ENCODE data around the gene PWP2.
"Not testable (repeated sequence)": the region's sequence is repeated elsewhere in the genome, so short reads cannot be mapped to it uniquely, and the experiment has no call there.

The PWP2 gene

DNA sequence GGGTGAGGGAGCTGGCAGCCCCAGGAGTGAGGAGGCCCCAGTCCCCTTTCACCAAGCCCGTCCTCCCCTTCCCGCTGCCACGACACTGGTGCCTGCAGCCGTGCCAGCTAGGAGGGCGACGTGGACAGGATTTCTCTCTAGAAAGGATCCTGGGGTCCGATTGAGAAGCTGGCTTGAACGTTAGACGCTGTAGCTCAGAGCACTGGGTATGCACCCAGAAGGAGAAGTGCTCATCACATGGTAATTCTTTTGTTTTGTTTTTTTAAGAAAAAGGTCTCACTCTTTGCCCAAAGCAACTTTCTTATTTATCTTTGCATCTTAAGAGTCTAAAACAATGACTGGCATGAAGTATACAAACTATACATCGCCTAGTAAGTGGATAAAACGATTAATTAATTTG lies 60.3 kb downstream of the PWP2 start:
- FAIRE-seq = not testable (repeated sequence)

DNA sequence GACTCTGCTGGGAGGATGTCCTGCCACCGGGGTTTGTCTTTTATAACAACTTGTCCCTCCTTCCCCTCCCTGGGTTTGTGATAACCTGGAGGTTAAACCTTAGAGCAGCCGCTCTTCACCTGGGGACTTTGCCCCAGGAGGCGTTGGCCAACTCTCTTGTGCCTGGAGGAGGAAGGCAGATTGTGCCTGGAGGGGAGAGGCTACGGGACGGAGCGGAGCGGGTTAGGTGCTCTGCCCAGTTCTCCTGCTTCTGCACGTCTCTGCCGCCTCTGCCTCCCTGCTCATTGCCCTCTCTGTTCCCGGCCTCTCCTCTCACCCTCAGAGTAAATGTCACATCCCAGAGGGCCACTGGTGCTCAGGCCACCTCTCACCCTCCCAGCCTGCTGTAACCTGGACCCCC lies 63.1 kb downstream of the PWP2 start:
- FAIRE-seq = not testable (repeated sequence)

DNA sequence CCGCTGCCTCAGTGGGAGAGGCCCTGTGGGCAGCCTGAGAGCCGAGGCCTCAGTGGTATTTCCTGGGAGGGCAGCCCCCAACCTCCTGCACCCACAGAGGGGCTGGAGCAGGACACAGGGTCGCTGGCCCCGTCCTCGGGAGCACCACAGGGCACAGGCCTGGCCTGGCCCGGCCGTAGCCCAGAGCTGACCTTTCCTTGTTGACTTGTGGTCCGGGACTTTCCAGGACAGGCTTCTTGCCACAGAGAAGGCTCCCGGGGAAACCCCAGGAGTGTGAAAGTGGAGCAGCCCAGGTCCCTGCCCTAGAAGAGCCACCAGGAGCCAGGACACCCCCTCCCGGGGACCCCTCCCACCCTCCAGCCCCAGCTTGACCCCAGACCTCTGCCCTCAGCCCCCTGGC lies 63.7 kb downstream of the PWP2 start:
- FAIRE-seq = not testable (repeated sequence)

DNA sequence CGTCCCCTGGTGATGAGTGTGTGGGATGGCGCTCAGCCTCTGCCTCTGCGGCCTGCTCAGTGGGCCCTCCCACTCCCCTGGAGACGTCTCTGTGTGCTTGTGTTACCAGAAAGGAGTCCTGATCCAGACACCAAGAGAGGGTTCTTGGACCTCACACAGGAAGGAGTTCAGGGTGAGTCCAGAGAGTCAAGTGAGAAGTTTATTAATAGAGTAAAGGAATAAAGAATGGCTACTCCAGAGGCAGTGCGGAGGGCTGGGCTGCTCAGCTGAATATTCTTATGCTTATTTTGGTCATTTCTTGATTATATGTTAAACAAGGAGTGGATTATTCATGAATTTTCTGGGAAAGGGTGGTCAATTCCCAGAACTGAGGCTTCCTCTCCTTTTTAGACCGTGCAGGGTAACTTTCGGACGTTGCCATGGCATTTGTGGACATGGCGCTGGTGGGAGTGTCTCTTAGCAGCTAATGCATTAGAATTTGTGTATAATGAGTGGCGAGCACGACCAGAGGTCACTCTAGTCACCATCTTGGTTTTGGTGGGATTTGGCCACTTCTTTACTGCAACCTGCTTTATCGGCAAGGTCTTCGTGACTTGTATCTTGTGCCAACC lies 64.9 kb downstream of the PWP2 start:
- FAIRE-seq = not testable (repeated sequence)

DNA sequence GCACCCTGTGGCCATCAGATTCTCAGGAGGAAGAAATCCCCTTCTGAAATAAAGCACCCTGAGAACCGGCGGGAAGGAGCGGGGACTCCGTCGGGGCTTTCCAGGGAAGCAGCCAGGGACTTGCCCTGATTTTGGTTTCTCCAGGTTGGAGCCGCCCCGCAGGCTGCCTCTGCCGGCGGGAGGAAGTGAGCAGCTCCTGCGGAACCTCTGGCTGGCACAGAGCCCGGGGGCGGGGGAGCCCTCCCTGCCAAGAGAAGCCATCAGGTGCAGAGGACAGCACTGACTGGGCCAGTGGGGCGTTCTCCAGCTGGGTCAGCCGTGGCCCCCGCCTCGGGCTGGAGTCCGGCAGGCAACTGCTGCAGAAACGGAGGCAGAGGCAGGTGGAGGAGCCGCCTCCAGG lies 65.5 kb downstream of the PWP2 start:
- FAIRE-seq = not testable (repeated sequence)

DNA sequence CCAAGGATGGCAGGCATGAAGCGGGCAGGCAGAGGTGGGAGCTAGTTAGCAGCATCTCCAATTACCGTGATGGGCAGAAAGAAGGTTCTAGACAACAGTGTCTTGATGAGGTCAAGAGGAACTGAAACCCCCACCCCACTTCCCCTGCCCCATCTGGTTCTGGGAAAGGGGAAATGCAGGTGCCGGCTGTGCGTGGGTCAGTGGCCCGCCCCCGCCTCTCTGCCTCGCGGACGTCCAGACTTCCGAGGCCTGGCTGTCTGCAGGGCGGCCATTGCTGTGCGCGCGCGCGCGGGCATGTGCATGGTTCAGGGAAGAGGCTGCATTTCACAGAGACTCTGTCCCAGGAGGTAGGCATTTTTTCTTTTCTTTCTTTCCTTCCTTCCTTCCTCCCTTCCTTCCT lies 68.0 kb downstream of the PWP2 start:
- FAIRE-seq = not testable (repeated sequence)

DNA sequence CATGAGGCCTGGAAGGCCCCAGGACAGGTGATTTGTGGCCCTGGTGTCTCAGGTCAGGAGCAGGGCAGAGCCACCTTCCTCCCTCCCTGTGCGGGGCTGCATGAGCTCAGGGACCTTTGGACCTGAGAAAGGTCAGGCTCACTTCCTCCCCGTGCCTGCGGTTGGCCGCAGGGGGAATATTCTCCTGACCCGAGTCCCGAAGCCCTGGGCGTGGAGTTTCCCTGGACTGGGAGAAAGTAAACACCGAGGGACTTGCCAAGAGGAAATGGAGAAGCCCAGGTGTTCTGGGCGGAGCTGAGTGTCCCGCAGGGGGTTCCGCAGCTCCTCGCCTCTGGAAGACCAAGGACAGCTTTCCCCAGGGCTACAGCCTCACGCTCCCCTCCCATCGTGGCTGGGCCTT lies 68.9 kb downstream of the PWP2 start:
- FAIRE-seq = not testable (repeated sequence)

Data from G401.6 (cell line).